Spleen (tissue), 11 donors: ENCODE measurements around the gene PRDX3. TPM values are rescaled to one million over a fixed set of nuclear protein-coding genes. Genes with fewer than 3 reads are reported as not detected.

Experiments
- DNase-seq: peaks from one replicate; pipeline ENCODE4 v3.0.0-alpha.2; 2020
- H3K27ac ChIP-seq, 8 donors: fragments of 200-600 bp; sonication (generic) in 7 of 8; 1 replicate in 4 of 8; 2 replicates in 4 of 8; pipeline versions ENCODE4 v1.5.0 to v1.8.0; 2016 to 2021; ENCODE audit warnings: inconsistent platforms in 4 of 8, mild to moderate bottlenecking in 4 of 8, moderate library complexity in 1 of 8
- H3K27me3 ChIP-seq, 7 donors: fragments of 200-600 bp; sonication (generic) in 6 of 7; replicated peaks in 1 of 7; 1 replicate in 4 of 7; 2 replicates in 3 of 7; pipeline versions ENCODE4 v1.5.0 to v1.8.0; 2016 to 2021; ENCODE audit warnings: inconsistent platforms in 3 of 7, mild to moderate bottlenecking in 1 of 7
- H3K36me3 ChIP-seq, 6 donors: fragments of 200-600 bp; sonication (generic) in 5 of 6; 1 replicate in 4 of 6; 2 replicates in 2 of 6; pipeline versions ENCODE4 v1.5.0 to v1.8.0; 2016 to 2021; ENCODE audit warnings: inconsistent platforms in 2 of 6
- H3K4me1 ChIP-seq, 6 donors: fragments of 200-600 bp; sonication (generic) in 5 of 6; 1 replicate in 3 of 6; 2 replicates in 3 of 6; pipeline versions ENCODE4 v1.5.0 to v1.8.0; 2016 to 2021; ENCODE audit warnings: inconsistent platforms in 3 of 6
- H3K4me3 ChIP-seq, 8 donors: fragments of 200-600 bp; sonication (generic) in 7 of 8; 1 replicate in 4 of 8; 2 replicates in 4 of 8; pipeline versions ENCODE4 v1.5.0 to v1.8.0; 2016 to 2021; ENCODE audit warnings: inconsistent platforms in 4 of 8, mild to moderate bottlenecking in 4 of 8, moderate library complexity in 2 of 8
- H3K9me3 ChIP-seq, 8 donors: fragments of 200-600 bp; sonication (generic) in 7 of 8; 1 replicate in 4 of 8; 2 replicates in 4 of 8; pipeline versions ENCODE4 v1.5.0 to v1.8.0; 2016 to 2021; ENCODE audit warnings: inconsistent platforms in 4 of 8
- CTCF ChIP-seq, 11 experiments: fragments of 200-600 bp in 7 of 11; fragments of 450-650 bp in 4 of 11; sonication (generic) in 4 of 11; IDR thresholded peaks in 8 of 11; conservative IDR thresholded peaks in 3 of 11; 1 replicate in 7 of 11; 2 replicates in 4 of 11; pipeline versions ENCODE4 v1.4.0 to v1.8.0; 2016 to 2021; ENCODE audit warnings: antibody characterized with exemption in 11 of 11, inconsistent platforms in 4 of 11, mild to moderate bottlenecking in 1 of 11
- POLR2A ChIP-seq, 3 donors: fragments of 450-650 bp; IDR thresholded peaks; one replicate each; pipeline ENCODE4 v1.5.1; 2017; ENCODE audit warnings: antibody characterized with exemption in 3 of 3, mild to moderate bottlenecking in 1 of 3
- POLR2AphosphoS5 ChIP-seq, 3 donors: sonication (generic); formaldehyde crosslinking; IDR thresholded peaks; one replicate each; pipeline ENCODE4 v1.5.1; 2017; ENCODE audit warnings: antibody characterized with exemption in 3 of 3
- WGBS, 5 donors: extraction: QIAGEN DNeasy Blood & Tissue Kit in 3 of 5; methylation state at CpG; one replicate each; pipeline versions ENCODE4 v1.1.5 to v1.1.7; 2013 to 2018; 5-methylcytosine and 5-hydroxymethylcytosine counted together
- intact Hi-C: fragments of 100-400 bp; cut with DNase I; formaldehyde crosslinking; loops from one replicate; pipeline ENCODE4 v1.15.0; 2023; ENCODE audit warnings: low total_unique reads
- polyA plus RNA-seq, 3 donors: library from polyadenylated mRNA; stranded (reverse); fragments of 200-250 nt; gene quantifications; one replicate each; pipeline ENCODE4 v1.2.1, GENCODE V29; 2013
- total RNA-seq, 7 donors: library from RNA; depleted of rRNA in 3 of 7; stranded (reverse); fragments of >200 nt in 3 of 7; fragmentation: NEBNext Ultra II Directional in 4 of 7; extraction: Animal tissue kit (Norgen Biotek cat#: 25700) in 4 of 7; gene quantifications; one replicate each; pipeline versions ENCODE4 v1.1.0 to v1.2.1, GENCODE V29; 2016 to 2021
- donor health status: healthy with polysubstance abuse.
- donor health status: DM: no; HTN: no; CAD: no; lungs with moderate emphysema.
- donor health status: DM: no; HTN: no; CAD: no.
- donor health status: Bipolar disorder and iron deficiency.
- donor health status: healthy.
- donor health status: DM: no; HTN: no; CAD: no.
- donor health status: DM: yes; HTN: yes; CAD: no.

The PRDX3 gene
- total and polyA plus RNA-seq, 10 donors: 61.9 to 138 (median 96.5) TPM

- no peak for DNase-seq
- Histone ChIP-seq H3K27ac (peak overlapping the region in 7 of 8 donors; percentile 70 to 90 (median 85)), H3K27me3 (no peaks in the 10 kb centered on the region), H3K9me3 (no peaks in the 10 kb centered on the region), H3K4me1 (peaks cover 2 to 68% (median 42%) of the 10 kb centered on the region in 6 donors), H3K36me3 (peaks cover 0 to 47% (median 20%) of the 10 kb centered on the region in 6 donors), H3K4me3 (no peak overlapping the region)
- 72 to 84% (median 77%) methylated on average over 7 of the region's 7 CpGs for WGBS, 5 donors
- intact Hi-C loops: no loop called here
- TF ChIP-seq POLR2A (IDR thresholded peaks at IDR 0.05): no peak
- TF ChIP-seq POLR2AphosphoS5 (IDR thresholded peaks at IDR 0.05): no peak
- TF ChIP-seq CTCF (IDR thresholded peaks at IDR 0.05 in 8 of 11, conservative IDR thresholded peaks at IDR 0.05 in 3 of 11): no peak
Observed at GRCh38 chr10:119136084-119136483, 42.5 kb downstream of the PRDX3 start.

- TF ChIP-seq POLR2AphosphoS5 (IDR thresholded peaks at IDR 0.05): peak in 2 of 3 donors; percentile 13 to 29
- no peak for TF ChIP-seq CTCF (IDR thresholded peaks at IDR 0.05 in 8 of 11, conservative IDR thresholded peaks at IDR 0.05 in 3 of 11)
- H3K27me3 ChIP-seq: no peaks in the 10 kb centered on the region
- H3K36me3 ChIP-seq: peaks cover 0 to 48% (median 19%) of the 10 kb centered on the region in 6 donors
- WGBS, 5 donors: 31 to 52% (median 43%) methylated on average over 4 of the region's 4 CpGs
- intact Hi-C loops: no loop called here
- H3K27ac ChIP-seq: peak overlapping the region in 7 of 8 donors; percentile 70 to 90 (median 85)
- H3K4me1 ChIP-seq: peaks cover 6 to 72% (median 48%) of the 10 kb centered on the region in 6 donors
- no peak for DNase-seq
- no peaks in the 10 kb centered on the region for H3K9me3 ChIP-seq
- H3K4me3 ChIP-seq: peak overlapping the region in 1 of 8 donors; percentile 30
Observed at GRCh38 chr10:119135513-119135881, 43.1 kb downstream of the PRDX3 start.

- Histone ChIP-seq H3K27me3 (no peaks in the 10 kb centered on the region), H3K36me3 (peaks cover 0 to 53% (median 18%) of the 10 kb centered on the region in 6 donors), H3K9me3 (no peaks in the 10 kb centered on the region), H3K27ac (peak overlapping the region in 7 of 8 donors; percentile 27 to 90 (median 86)), H3K4me3 (no peak overlapping the region), H3K4me1 (peaks cover 6 to 74% (median 49%) of the 10 kb centered on the region in 6 donors)
- WGBS, 5 donors: 50 to 80% (median 59%) methylated on average over 8 of the region's 8 CpGs
- no peak for TF ChIP-seq POLR2A (IDR thresholded peaks at IDR 0.05)
- TF ChIP-seq CTCF (IDR thresholded peaks at IDR 0.05 in 8 of 11, conservative IDR thresholded peaks at IDR 0.05 in 3 of 11): no peak
- TF ChIP-seq POLR2AphosphoS5 (IDR thresholded peaks at IDR 0.05): peak in 2 of 3 donors; percentile 18 to 38
- intact Hi-C loops: no loop called here
- no peak for DNase-seq
Observed at GRCh38 chr10:119133949-119134348, 44.7 kb downstream of the PRDX3 start.

GRCh38 chr10:119132521-119133345 is 45.9 kb downstream of the PRDX3 start:
- Histone ChIP-seq H3K4me3 (peak overlapping the region in 1 of 8 donors; percentile 69), H3K9me3 (no peaks in the 10 kb centered on the region), H3K36me3 (peaks cover 0 to 58% (median 21%) of the 10 kb centered on the region in 6 donors), H3K27me3 (no peaks in the 10 kb centered on the region), H3K27ac (peak overlapping the region; percentile 15 to 90 (median 86)), H3K4me1 (peaks cover 6 to 67% (median 47%) of the 10 kb centered on the region in 6 donors)
- TF ChIP-seq POLR2AphosphoS5 (IDR thresholded peaks at IDR 0.05) (peak in 2 of 3 donors; percentile 10 to 31), POLR2A (IDR thresholded peaks at IDR 0.05) (no peak)
- intact Hi-C loops: no loop called here
- WGBS, 5 donors: 86 to 90% (median 86%) methylated on average over 13 to 14 of the region's 14 CpGs
- DNase-seq: peak; percentile 69
